ENCODE data around the gene NFE2L2.
"Not testable (repeated sequence)": the region's sequence is repeated elsewhere in the genome, so short reads cannot be mapped to it uniquely, and the experiment has no call there.

NFE2L2 gene

GRCh38 chr2:177188482-177189469 is 75.8 kb downstream of the NFE2L2 start:
- no peak for DNase-seq

GRCh38 chr2:177187631-177188312 is 76.8 kb downstream of the NFE2L2 start:
- no peak for DNase-seq

GRCh38 chr2:177186038-177186437 is 78.5 kb downstream of the NFE2L2 start:
- DNase-seq: not testable (repeated sequence)

- DNase-seq: no peak
Observed at GRCh38 chr2:177184606-177185005, 79.9 kb downstream of the NFE2L2 start.

GRCh38 chr2:177183860-177184259 is 80.7 kb downstream of the NFE2L2 start:
- no peak for DNase-seq

Measured in stimulated activated CD8-positive, alpha-beta memory T cell treated with anti-CD3 and anti-CD28 coated beads, Interleukin-4, amount 100 ng/mL, for 48 hours (primary cell).